Endodermal cell (in vitro differentiated cells): Measurements from ENCODE around the gene AMFR. TPM values are rescaled to one million over a fixed set of nuclear protein-coding genes. Genes with fewer than 3 reads are reported as not detected.

Experiments
- DNase-seq: peaks from one replicate; pipeline ENCODE4 v3.0.0-alpha.2; 2017
- H3K27ac ChIP-seq: 2 replicates; pipeline ENCODE4 v1.5.1; 2013; ENCODE audit warnings: mild to moderate bottlenecking, low read depth, low read length, moderate library complexity
- H3K27me3 ChIP-seq: 2 replicates; pipeline ENCODE4 v1.6.1; 2013; ENCODE audit warnings: mild to moderate bottlenecking, low read length, moderate library complexity; ENCODE audit not compliant: insufficient read depth, control insufficient read depth, poor library complexity, severe bottlenecking
- H3K36me3 ChIP-seq: 2 replicates; pipeline ENCODE4 v1.7.0; 2013; ENCODE audit warnings: mild to moderate bottlenecking, low read length, moderate library complexity; ENCODE audit not compliant: control insufficient read depth, insufficient read depth
- H3K4me1 ChIP-seq: one replicate; pipeline ENCODE4 v1.7.0; 2013; ENCODE audit warnings: low read length; ENCODE audit not compliant: control insufficient read depth, insufficient read depth
- H3K4me3 ChIP-seq: 2 replicates; pipeline ENCODE4 v1.5.1; 2013; ENCODE audit warnings: mild to moderate bottlenecking, low read length, moderate library complexity
- H3K9ac ChIP-seq: 2 replicates; pipeline ENCODE4 v1.6.1; 2013; ENCODE audit warnings: mild to moderate bottlenecking, low read length, moderate library complexity; ENCODE audit not compliant: poor library complexity, severe bottlenecking; ENCODE audit errors: extremely low read depth
- H3K9me3 ChIP-seq: 2 replicates; pipeline ENCODE4 v1.6.1; 2013; ENCODE audit warnings: mild to moderate bottlenecking, low read length, moderate library complexity; ENCODE audit not compliant: control insufficient read depth
- H3K27ac Mint-ChIP-seq: 2 replicates; pipeline ENCODE4 v1.8.0; 2020; ENCODE audit warnings: mixed read lengths
- H3K27me3 Mint-ChIP-seq: 2 replicates; pipeline ENCODE4 v1.8.0; 2021; ENCODE audit warnings: mild to moderate bottlenecking, mixed read lengths; ENCODE audit not compliant: insufficient read depth
- H3K36me3 Mint-ChIP-seq: 2 replicates; pipeline ENCODE4 v1.8.0; 2020; ENCODE audit warnings: low read depth, mixed read lengths
- H3K4me1 Mint-ChIP-seq: 2 replicates; pipeline ENCODE4 v1.8.0; 2020; ENCODE audit warnings: mixed read lengths
- H3K4me3 Mint-ChIP-seq: 2 replicates; pipeline ENCODE4 v1.8.0; 2020; ENCODE audit warnings: mild to moderate bottlenecking, moderate library complexity, mixed read lengths
- H3K9me3 Mint-ChIP-seq: 2 replicates; pipeline ENCODE4 v1.8.0; 2020; ENCODE audit warnings: mild to moderate bottlenecking, mixed read lengths
- CTCF ChIP-seq: fragments of 200-600 bp; sonication (generic); conservative IDR thresholded peaks from 2 replicates; pipeline ENCODE4 v1.5.0; 2021; ENCODE audit warnings: antibody characterized with exemption, mild to moderate bottlenecking
- WGBS, 2 experiments: methylation state at CpG; one replicate each; pipeline versions ENCODE4 v1.1.5 to v1.1.7; 2013; ENCODE audit warnings: missing lambda C conversion rate in 2 of 2, mixed read lengths in 1 of 2; ENCODE audit not compliant: insufficient coverage in 1 of 2, insufficient read length in 1 of 2; 5-methylcytosine and 5-hydroxymethylcytosine counted together
- total RNA-seq, 2 donors: library from RNA; stranded (reverse); fragmentation: NEBNext Ultra II Directional in 1 of 2; extraction: Animal tissue kit (Norgen Biotek cat#: 25700) in 1 of 2; gene quantifications; 2 replicates in 1 of 2; 3 replicates in 1 of 2; pipeline ENCODE4 v1.2.1, GENCODE V29; 2021

The AMFR gene
- total RNA-seq, 2 donors from 2014 or later = 77.0 to 81.6 TPM

DNA sequence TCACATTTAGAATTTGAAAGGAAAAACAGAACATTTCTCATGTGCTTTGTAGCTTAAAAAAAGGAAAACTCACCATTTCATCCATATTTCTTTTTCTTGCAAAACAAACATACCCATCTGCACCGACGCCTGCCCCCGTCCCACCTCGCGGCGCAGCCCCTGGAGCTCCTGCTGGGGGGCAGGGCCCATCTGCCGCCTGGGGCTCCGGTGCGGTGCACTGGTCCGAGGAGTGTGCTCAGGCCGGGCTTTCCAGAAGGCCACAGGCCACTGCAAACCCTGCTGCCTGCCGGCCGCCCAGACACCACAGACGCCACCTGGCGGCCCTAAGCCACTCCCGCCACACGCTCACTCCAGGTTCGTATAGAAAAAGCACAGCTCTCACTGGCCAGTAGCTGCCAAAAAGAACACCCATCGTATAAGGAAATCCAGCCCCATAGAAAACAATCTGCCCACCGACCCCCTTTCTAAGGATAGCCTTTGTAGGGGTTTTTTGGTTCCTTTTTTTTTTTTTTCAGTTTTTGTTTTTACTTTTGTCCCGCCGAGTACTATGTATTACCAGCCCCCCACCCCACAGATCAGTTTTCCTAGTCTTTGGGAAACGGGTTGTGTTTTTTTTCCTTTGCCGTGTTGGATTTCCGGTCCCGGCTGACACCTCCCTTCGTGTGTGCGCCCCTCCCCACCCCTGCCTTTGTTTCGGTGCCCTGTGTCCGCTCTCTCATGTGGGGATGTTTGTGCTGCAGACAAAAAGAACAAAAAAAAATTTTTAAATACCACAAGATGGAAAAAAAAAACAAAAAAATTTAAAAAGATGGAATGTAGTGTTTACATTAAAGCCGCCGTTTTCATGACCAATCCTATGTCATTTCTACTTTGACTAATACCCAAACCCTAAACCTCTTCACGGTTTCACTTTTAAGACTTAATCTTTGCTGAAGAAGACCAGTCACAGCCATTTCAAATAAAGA, 68.8 kb downstream of the AMFR start:
- no peaks in the 10 kb centered on the region for H3K27me3 Mint-ChIP-seq
- peak overlapping the region; percentile 50 for H3K27ac ChIP-seq
- H3K9ac ChIP-seq = peak overlapping the region; percentile 49

GRCh38 chr16:56355786-56356275, 69.5 kb downstream of the AMFR start:
- Mint-ChIP-seq H3K27me3 (no peaks in the 10 kb centered on the region), H3K36me3 (no peaks in the 10 kb centered on the region), H3K4me3 (peak overlapping the region; percentile 57), H3K27ac (peak overlapping the region; percentile 93), H3K9me3 (no peaks in the 10 kb centered on the region), H3K4me1 (peaks cover 34% of the 10 kb centered on the region)
- Histone ChIP-seq H3K4me3 (peak overlapping the region; percentile 61), H3K36me3 (peaks cover 2% of the 10 kb centered on the region), H3K9me3 (no peaks in the 10 kb centered on the region), H3K4me1 (peaks cover 12% of the 10 kb centered on the region), H3K27ac (peak overlapping the region; percentile 41), H3K27me3 (no peaks in the 10 kb centered on the region), H3K9ac (peak overlapping the region; percentile 49)
- WGBS, 2 experiments = 71 to 100% methylated on average over 1 to 14 of the region's 14 CpGs
- peak; percentile 47 for DNase-seq
- no peak for TF ChIP-seq CTCF

More for the DNA sequence above, 68.8 kb downstream of the AMFR start:
- Histone ChIP-seq H3K27me3 (no peaks in the 10 kb centered on the region), H3K4me3 (peak overlapping the region; percentile 61), H3K4me1 (peaks cover 12% of the 10 kb centered on the region), H3K9me3 (no peaks in the 10 kb centered on the region), H3K36me3 (peaks cover 6% of the 10 kb centered on the region)
- Mint-ChIP-seq H3K36me3 (no peaks in the 10 kb centered on the region), H3K4me1 (peaks cover 34% of the 10 kb centered on the region), H3K9me3 (no peaks in the 10 kb centered on the region), H3K4me3 (peak overlapping the region; percentile 57), H3K27ac (peak overlapping the region; percentile 93)
- WGBS, 2 experiments = 10 to 50% methylated on average over 1 to 31 of the region's 33 CpGs
- peak; percentile 96 for DNase-seq
- peak; percentile 95 for TF ChIP-seq CTCF

GRCh38 chr16:56355221-56355620, 70.1 kb downstream of the AMFR start:
- no peaks in the 10 kb centered on the region for H3K9me3 ChIP-seq
- Mint-ChIP-seq H3K4me1 (peaks cover 34% of the 10 kb centered on the region), H3K9me3 (no peaks in the 10 kb centered on the region), H3K27ac (no peak overlapping the region), H3K27me3 (no peaks in the 10 kb centered on the region), H3K4me3 (no peak overlapping the region), H3K36me3 (no peaks in the 10 kb centered on the region)
- no peak overlapping the region for H3K27ac ChIP-seq
- no peak for TF ChIP-seq CTCF
- H3K4me3 ChIP-seq = no peak overlapping the region
- peak; percentile 38 for DNase-seq
- no peak overlapping the region for H3K9ac ChIP-seq
- no peaks in the 10 kb centered on the region for H3K27me3 ChIP-seq
- peaks cover 12% of the 10 kb centered on the region for H3K4me1 ChIP-seq
- no peaks in the 10 kb centered on the region for H3K36me3 ChIP-seq
- 96 to 98% methylated on average over 5 to 8 of the region's 9 CpGs for WGBS, 2 experiments
